ENCODE results near the gene TSPAN3.

- TF ChIP-seq CTCF (IDR thresholded peaks at IDR 0.05 in 4 of 5, conservative IDR thresholded peaks at IDR 0.05 in 1 of 5) (no peak), POLR2A (IDR thresholded peaks at IDR 0.05) (no peak)
Measured at GRCh38 chr15:77037388-77038209, 33.3 kb downstream of the TSPAN3 start.

Measured in gastrocnemius medialis (tissue), 4 donors.